HG02798 (cell line): ENCODE data around the gene ZSCAN2.
A peak's percentile ranks its signal among the peaks of the same experiment; 100 is the strongest.

Experiments used
- ATAC-seq: cut with Tn5 transposase; IDR thresholded peaks from one replicate; pipeline ENCODE4 v1.9.1; 2021; ENCODE audit warnings: mild to moderate bottlenecking; ENCODE audit not compliant: unreplicated experiment, poor library complexity

ZSCAN2 gene

GRCh38 chr15:84597296-84597695 is 3.5 kb upstream of the ZSCAN2 start:
- no peak for ATAC-seq

- ATAC-seq, result peak; percentile 44
Observed at GRCh38 chr15:84598250-84598649, 2.6 kb upstream of the ZSCAN2 start.

GRCh38 chr15:84598993-84599392 is 1.8 kb upstream of the ZSCAN2 start:
- ATAC-seq, result no peak

- ATAC-seq, result no peak
Observed at GRCh38 chr15:84599906-84600305, 903 bp upstream of the ZSCAN2 start.

- peak; percentile 11 for ATAC-seq
Observed at GRCh38 chr15:84600331-84600686, 500 bp upstream of the ZSCAN2 start.

- ATAC-seq, result no peak
Observed at GRCh38 chr15:84601555-84601838, 688 bp downstream of the ZSCAN2 start.

GRCh38 chr15:84603630-84604379 is 3.0 kb downstream of the ZSCAN2 start:
- ATAC-seq, result no peak

GRCh38 chr15:84604826-84605553 is 4.2 kb downstream of the ZSCAN2 start:
- ATAC-seq, result no peak

- ATAC-seq, result no peak
Observed at GRCh38 chr15:84605554-84605882, 4.7 kb downstream of the ZSCAN2 start.

- ATAC-seq, result no peak
Observed at GRCh38 chr15:84606653-84607120, 5.9 kb downstream of the ZSCAN2 start.

- no peak for ATAC-seq
Observed at GRCh38 chr15:84608707-84609284, 8.0 kb downstream of the ZSCAN2 start.

GRCh38 chr15:84609818-84610525 is 9.2 kb downstream of the ZSCAN2 start:
- ATAC-seq, result no peak

- ATAC-seq, result no peak
Observed at GRCh38 chr15:84611631-84612030, 10.8 kb downstream of the ZSCAN2 start.

GRCh38 chr15:84616235-84616634 is 15.4 kb downstream of the ZSCAN2 start:
- ATAC-seq, result no peak

- no peak for ATAC-seq
Observed at GRCh38 chr15:84620626-84621025, 19.8 kb downstream of the ZSCAN2 start.

- no peak for ATAC-seq
Observed at GRCh38 chr15:84621358-84621979, 20.7 kb downstream of the ZSCAN2 start.

GRCh38 chr15:84624359-84624758 is 23.6 kb downstream of the ZSCAN2 start:
- no peak for ATAC-seq

GRCh38 chr15:84625123-84625522 is 24.3 kb downstream of the ZSCAN2 start:
- no peak for ATAC-seq

- no peak for ATAC-seq
Observed at GRCh38 chr15:84629033-84629432, 28.2 kb downstream of the ZSCAN2 start.

- ATAC-seq, result no peak
Observed at GRCh38 chr15:84631706-84632272, 31.0 kb downstream of the ZSCAN2 start.
